ENCODE data around the gene ZNF619. TPM values are rescaled to one million over a fixed set of nuclear protein-coding genes. Genes with fewer than 3 reads are reported as not detected.

ZNF619 gene
- total RNA-seq, 2 donors from 2014 or later, result 0.91 to 5.7 TPM

DNA sequence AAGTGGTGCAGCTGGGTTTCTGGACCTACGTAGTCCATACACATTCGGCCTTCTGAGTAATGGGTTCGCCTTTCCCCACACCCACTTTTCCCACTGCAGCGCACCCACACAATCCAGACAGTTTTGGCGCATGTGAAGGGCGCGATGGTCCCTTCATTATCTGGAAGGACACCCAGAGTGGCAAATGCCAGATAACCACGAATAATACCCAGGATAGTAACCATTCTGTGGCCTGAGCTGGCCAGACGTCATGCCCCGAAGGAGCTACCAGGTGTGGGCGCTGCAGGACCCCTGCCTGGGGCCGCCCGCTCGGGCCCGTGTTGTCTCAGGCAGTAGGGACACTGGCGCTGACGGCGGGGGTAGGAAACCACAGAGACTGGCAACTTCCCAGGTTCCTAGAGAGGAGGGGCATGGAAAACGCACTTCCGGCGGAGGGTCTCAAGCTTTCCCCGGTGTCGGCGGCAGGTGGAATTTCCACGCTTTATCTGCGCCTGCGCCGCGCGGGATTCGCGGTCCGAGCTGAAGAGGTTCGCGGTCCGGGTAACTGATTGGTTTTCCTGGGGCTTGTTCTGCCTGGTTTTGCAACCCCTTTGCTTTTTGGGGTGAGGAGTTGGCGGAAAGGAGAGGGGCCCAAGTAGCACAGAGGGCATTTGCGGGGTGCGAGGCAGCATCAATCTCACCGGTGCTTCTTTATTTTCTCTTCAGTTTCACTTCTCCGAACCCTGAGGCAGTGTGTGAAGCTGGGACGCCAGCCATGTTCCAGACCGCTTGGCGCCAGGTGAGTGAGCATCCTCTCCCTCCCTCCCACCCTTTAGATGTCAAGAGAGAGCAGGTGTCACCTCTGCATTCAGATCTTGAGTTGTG lies 28.9 kb downstream of the ZNF619 start, which contains the start of gene ZNF620:
TSS of gene ZNF620 (plus strand) at position 441 of the 864 bp plus-strand sequence. CDS start at position 755, 314 bp downstream.
- peak; percentile 37 to 65 for DNase-seq (ENCODE audit: low spot score in 2 of 2)
- peaks cover 17 to 27% of the 10 kb centered on the region in 2 donors for H3K36me3 Mint-ChIP-seq
- peak; percentile 66 to 82 for ATAC-seq
- peak within 1 kb of the TSS; percentile 79 to 88 for H3K27ac Mint-ChIP-seq
- H3K9me3 Mint-ChIP-seq, result no peaks in the 10 kb centered on the region

DNA sequence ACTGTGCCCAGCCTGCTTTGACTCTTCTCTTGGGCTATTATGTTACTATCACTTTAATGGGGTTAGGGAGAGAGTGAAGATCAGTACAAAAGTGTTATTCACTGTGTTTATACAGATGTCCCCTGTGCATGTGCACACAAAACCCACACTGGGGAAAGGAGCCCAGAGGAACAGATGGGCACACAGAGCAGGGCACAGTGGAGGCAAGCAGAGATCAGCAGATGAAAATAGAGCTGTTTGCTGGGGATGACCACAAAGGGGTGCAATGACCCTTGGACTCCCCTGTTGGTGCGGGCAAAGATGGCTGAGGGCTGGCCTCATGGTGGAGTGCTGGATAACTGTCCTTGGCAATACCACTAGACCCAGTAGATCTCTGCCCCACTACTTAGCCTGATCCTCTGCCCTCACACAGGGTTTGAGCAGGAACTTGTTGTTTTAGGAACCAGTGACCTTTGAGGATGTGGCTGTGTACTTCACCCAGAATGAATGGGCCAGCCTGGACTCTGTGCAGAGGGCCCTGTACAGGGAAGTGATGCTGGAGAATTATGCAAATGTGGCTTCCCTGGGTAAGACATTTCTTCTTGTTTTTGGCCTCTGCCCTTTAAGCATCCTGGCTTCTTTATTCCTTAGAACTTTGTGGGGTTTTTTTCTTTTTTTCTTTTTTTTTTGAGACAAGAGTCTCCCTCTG lies 34.3 kb downstream of the ZNF619 start:
- no peak for DNase-seq (ENCODE audit: low spot score in 2 of 2)
- ATAC-seq, result peak in 1 of 2 donors; percentile 40
- Mint-ChIP-seq H3K27ac (no peak overlapping the region), H3K9me3 (no peaks in the 10 kb centered on the region), H3K36me3 (peaks cover 20 to 41% of the 10 kb centered on the region in 2 donors)

DNA sequence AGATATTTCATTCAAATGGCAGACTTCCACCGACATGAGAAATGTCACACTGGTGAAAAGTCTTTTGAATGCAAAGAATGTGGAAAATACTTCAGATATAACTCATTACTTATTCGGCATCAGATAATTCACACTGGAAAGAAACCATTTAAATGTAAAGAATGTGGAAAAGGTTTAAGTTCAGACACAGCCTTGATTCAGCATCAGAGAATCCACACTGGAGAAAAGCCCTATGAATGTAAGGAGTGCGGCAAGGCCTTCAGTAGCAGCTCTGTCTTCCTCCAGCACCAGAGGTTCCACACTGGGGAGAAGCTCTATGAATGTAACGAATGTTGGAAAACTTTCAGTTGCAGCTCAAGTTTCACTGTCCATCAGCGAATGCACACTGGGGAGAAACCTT lies 39.3 kb downstream of the ZNF619 start:
- DNase-seq (ENCODE audit: low spot score in 2 of 2), result no peak
- H3K36me3 Mint-ChIP-seq, result peaks cover 6 to 10% of the 10 kb centered on the region in 2 donors
- no peak for ATAC-seq
- H3K27ac Mint-ChIP-seq, result no peak overlapping the region
- no peaks in the 10 kb centered on the region for H3K9me3 Mint-ChIP-seq

DNA sequence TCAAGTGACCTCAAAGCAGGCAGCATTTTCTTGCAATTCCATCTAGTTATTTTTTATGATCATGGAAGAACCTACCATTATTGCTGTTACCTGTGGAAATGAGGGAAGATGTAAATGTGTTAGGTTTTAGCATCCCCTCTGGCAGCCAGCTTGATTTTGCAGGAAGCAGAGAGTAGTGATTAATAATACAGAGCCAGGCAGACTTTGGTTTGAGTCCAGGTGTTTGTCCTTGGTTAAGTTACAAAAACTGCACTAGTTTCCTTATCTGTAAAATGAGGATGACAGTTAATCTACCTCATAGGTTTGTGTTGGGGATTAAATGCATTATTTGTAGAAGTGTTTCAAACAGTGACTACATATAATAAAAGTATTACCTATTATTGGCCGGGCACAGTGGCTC lies 41.1 kb downstream of the ZNF619 start:
- Mint-ChIP-seq H3K27ac (no peak overlapping the region), H3K36me3 (peaks cover 4 to 10% of the 10 kb centered on the region in 2 donors), H3K9me3 (no peaks in the 10 kb centered on the region)
- ATAC-seq (no peak), DNase-seq (ENCODE audit: low spot score in 2 of 2) (no peak)

DNA sequence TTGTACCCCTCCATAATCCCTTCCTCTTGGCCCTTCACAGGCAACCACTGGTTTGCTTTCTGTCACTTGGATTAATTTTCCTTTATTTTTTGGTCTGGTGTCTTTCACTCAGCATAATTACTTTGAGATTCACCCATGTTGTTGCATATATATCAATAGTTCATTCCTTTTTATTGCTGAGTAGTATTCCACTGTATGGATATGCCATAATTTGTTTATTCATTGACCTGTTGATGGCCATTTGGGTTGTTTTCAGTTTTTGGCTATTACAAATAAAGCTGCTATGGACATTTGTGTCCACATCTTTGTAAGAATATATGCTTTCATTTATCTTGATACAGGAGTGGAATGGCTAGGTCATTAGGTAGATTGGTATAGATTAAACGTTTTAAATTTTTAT lies 41.9 kb downstream of the ZNF619 start:
- ATAC-seq (no peak), DNase-seq (ENCODE audit: low spot score in 2 of 2) (no peak)
- Mint-ChIP-seq H3K9me3 (no peaks in the 10 kb centered on the region), H3K36me3 (peaks cover 4 to 10% of the 10 kb centered on the region in 2 donors), H3K27ac (no peak overlapping the region)

DNA sequence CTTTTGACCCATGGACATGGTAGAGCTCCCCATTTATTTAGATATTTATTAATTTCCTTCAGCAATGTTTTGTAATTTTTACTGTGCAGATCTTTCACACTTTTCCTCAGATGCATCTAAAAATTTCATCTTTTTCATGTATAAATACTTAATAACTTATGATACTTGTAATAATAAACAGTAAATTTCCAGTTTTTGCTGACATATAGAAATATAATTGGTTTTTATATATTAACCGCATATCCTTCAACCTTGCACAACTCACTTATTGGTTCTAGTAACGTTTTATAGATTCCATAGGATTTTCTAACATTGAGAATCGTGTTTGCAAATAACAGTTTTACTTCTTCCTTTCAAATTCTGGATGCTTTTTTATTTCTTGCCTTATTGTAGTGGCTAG lies 44.3 kb downstream of the ZNF619 start:
- peaks cover 12 to 13% of the 10 kb centered on the region in 2 donors for H3K36me3 Mint-ChIP-seq
- H3K9me3 Mint-ChIP-seq, result no peaks in the 10 kb centered on the region
- ATAC-seq, result no peak

DNA sequence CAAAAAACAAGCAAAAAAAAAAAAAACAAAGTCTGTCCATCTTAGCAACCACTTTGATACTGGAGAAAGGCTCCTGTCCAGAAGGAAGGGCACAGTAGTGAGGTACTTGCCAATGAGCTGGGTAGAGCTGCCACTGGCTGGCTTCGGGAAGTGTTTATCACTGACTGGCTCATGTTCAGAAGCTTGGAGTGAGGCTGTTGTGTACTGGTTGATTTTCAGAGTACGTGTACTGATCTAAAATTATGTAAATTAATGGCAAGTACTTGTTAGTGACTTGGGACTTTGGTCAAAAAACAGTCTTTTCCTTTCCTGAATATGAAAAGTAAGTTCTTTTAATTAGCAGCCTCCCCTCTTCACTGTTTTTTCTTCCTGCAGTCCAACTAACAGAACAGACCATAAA lies 46.9 kb downstream of the ZNF619 start:
- no peak for DNase-seq (ENCODE audit: low spot score in 2 of 2)
- Mint-ChIP-seq H3K36me3 (peaks cover 19 to 24% of the 10 kb centered on the region in 2 donors), H3K9me3 (no peaks in the 10 kb centered on the region), H3K27ac (peak overlapping the region; percentile 62 to 92)
- ATAC-seq, result no peak

More for the DNA sequence above, 44.3 kb downstream of the ZNF619 start:
- H3K27ac Mint-ChIP-seq, result no peak overlapping the region
- no peak for DNase-seq (ENCODE audit: low spot score in 2 of 2)

DNA sequence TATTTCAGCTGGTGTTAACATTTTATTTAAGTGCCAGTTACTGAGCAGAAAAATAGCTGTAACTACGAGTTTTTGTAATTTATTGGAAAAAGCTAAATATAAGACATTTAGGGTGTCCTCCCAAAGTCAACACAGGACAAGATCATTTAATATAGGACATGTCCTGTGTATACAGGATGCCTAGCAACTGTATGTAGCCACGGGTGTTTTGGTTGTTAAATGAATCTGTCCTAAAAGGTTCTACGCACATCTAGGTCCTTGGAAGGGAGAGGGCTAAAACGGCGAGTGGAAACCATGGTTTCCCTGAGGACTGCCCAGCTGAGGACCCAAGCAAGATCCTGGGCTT lies 47.3 kb downstream of the ZNF619 start:
- Mint-ChIP-seq H3K9me3 (no peaks in the 10 kb centered on the region), H3K27ac (peak overlapping the region; percentile 62 to 92), H3K36me3 (peaks cover 23 to 26% of the 10 kb centered on the region in 2 donors)
- DNase-seq (ENCODE audit: low spot score in 2 of 2), result no peak
- ATAC-seq, result no peak

DNA sequence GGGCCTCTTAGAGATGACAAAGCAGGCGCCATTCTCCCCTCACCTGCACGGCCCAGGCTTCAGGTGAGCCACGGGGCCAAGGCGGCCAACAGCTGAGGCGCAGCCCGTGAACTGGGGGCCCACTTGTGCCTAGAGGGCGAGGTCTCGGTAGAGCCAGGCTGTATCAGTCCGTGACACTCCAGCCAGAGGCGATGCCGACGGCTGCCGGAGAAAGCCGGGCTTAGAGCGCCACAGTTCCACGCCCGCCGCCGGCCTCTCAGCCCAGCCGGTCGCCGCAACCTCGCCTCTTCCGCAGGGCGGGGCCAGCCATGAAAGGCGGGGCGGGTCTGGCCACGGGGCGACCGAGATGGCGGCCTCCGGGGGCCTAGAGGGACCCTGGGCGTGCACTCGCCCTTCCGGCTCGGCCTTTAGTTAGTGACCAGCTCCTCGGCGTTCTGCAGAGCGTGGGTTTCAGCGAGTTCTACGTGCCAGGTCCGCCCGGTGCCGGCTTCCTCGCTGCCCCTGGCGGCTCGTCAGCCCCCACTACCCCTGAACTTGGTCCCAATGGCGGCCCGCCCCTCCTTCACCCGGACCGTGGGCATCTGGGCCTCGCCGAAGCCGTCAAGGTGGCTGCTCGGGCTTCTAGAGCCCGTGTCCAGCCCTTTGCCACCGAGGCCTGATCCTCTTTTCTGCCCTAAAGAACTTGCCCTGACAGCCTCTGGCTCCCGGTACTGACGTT lies 47.8 kb downstream of the ZNF619 start, which contains the start of gene ZNF621:
TSS of gene ZNF621 (plus strand) at position 393 of the 718 bp plus-strand sequence. CDS start 881 bp downstream, outside the sequence.
- peak; percentile 86 to 88 for DNase-seq (ENCODE audit: low spot score in 2 of 2)
- Mint-ChIP-seq H3K27ac (peak within 1 kb of the TSS; percentile 92 to 98), H3K36me3 (peaks cover 28 to 32% of the 10 kb centered on the region in 2 donors), H3K9me3 (no peaks in the 10 kb centered on the region)
- peak; percentile 98 to 100 for ATAC-seq

DNA sequence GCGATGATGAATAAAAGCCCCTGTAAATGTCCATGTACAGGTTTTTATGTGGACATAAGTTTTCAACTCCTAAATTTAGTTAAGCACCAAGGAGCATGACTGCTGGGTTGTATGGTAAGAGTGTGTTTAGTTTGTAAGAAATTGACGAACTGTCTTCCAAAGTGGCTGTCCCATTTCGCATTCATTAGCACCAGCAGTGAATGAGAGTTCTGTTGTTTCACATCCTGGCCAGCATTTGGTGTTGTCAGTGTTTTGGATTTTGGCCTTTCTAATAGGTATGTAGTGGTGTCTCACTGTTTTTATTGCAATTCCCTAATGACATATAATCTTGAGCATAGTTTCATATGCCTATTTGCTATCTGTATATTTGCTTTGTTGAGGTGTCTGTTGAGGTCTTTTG lies 51.5 kb downstream of the ZNF619 start:
- Mint-ChIP-seq H3K27ac (no peak overlapping the region), H3K36me3 (peaks cover 65 to 69% of the 10 kb centered on the region in 2 donors), H3K9me3 (peaks cover 18 to 21% of the 10 kb centered on the region in 2 donors)
- DNase-seq (ENCODE audit: low spot score in 2 of 2) (no peak), ATAC-seq (no peak)

DNA sequence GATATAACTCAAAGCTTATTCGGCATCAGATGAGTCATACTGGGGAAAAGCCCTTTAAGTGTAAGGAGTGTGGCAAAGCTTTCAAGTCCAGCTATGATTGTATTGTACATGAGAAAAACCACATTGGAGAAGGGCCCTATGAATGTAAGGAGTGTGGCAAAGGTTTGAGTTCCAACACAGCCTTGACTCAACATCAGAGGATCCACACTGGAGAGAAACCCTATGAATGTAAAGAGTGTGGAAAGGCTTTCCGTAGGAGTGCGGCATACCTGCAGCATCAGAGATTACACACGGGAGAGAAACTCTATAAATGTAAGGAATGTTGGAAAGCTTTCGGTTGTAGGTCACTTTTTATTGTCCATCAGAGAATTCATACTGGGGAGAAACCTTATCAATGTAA lies 55.3 kb downstream of the ZNF619 start:
- peak in 1 of 2 donors; percentile 52 for ATAC-seq
- no peak for DNase-seq (ENCODE audit: low spot score in 2 of 2)
- H3K36me3 Mint-ChIP-seq, result peaks cover 72 to 74% of the 10 kb centered on the region in 2 donors
- no peak overlapping the region for H3K27ac Mint-ChIP-seq
- H3K9me3 Mint-ChIP-seq, result peaks cover 25 to 31% of the 10 kb centered on the region in 2 donors

DNA sequence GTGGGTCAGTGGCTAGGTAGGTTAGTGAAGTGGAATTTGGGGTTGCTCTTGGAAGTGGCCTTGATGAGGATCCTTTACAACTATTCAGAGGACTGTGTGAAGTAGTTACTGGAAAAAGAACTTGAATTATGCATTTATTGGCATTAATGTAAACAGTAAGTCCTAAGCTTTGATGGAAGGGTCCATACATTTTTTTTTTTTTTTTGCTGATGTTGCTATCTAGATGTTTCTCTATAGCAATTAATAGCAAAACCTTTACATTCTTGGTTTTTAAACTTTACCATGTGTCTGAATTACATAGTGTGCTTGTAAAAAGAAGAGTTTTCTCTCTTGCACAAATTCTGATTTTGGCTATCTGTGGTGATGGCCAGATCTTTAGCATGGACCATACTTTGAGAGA lies 57.4 kb downstream of the ZNF619 start:
- Mint-ChIP-seq H3K36me3 (peaks cover 77 to 84% of the 10 kb centered on the region in 2 donors), H3K27ac (no peak overlapping the region), H3K9me3 (peaks cover 37 to 38% of the 10 kb centered on the region in 2 donors)
- ATAC-seq, result no peak
- DNase-seq (ENCODE audit: low spot score in 2 of 2), result no peak

Other genes with a start within 250 kb of the ZNF619 start
- 10 to 100 TPM; 35.4 to 88.2 TPM for gene EIF1B, start 167.4 kb upstream of the ZNF619 start, total RNA-seq
- gene ENTPD3, start 89.9 kb upstream of the ZNF619 start, total RNA-seq, result not detected
- gene RPL14, start 19.8 kb upstream of the ZNF619 start, total RNA-seq, result 1,000 to 10,000 TPM; 2,715 to 3,354 TPM
- gene ZNF620, start 28.9 kb downstream of the ZNF619 start, total RNA-seq, result 1 to 10 TPM; 4.3 to 4.9 TPM
- gene ZNF621, start 47.8 kb downstream of the ZNF619 start, total RNA-seq, result 10 to 100 TPM; 21.8 to 25.2 TPM